ENCODE measurements around the gene CEP72.
"Not testable (repeated sequence)": the region's sequence is repeated elsewhere in the genome, so short reads cannot be mapped to it uniquely, and the experiment has no call there.

CEP72 gene

DNA sequence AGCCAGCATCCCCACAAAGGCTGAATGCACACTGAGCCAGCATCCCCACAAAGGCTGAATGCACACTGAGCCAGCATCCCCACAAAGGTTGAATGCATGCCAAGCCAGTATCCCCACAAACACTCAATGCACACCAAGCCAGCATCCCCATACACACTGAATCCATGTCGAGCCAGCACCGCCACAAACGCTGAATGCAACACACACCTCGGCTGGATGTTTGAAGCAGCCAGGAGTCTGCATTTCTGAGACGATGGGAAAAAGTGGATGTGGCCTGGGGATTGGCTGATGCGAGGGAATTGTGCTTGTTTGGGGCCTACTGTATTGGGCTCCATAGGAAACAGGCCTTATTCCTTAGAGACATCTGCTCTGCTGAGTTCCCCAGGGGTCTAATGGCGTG is 30.9 kb upstream of the CEP72 start:
- DNase-seq (ENCODE audit: low read depth, low spot score), result no peak

DNA sequence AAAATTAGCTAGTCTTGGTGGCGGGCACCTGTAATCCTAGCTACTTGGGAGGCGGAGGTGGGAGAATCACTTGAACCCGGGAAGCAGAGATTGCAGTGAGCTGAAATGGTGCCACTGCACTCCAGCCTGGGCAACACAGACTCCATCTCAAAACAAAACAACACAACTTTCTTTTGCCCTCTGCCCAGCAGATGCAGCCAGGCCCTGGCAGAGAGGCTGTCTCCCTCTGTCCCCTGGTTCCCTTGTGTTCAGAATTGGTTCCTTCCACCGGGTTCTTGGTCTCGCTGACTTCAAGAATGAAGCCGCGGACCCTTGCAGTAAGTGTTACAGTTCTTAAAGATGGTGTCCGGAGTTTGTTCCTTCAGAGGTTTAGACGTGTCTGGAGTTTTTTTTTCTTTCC is 30.2 kb upstream of the CEP72 start:
- DNase-seq (ENCODE audit: low read depth, low spot score), result no peak

DNA sequence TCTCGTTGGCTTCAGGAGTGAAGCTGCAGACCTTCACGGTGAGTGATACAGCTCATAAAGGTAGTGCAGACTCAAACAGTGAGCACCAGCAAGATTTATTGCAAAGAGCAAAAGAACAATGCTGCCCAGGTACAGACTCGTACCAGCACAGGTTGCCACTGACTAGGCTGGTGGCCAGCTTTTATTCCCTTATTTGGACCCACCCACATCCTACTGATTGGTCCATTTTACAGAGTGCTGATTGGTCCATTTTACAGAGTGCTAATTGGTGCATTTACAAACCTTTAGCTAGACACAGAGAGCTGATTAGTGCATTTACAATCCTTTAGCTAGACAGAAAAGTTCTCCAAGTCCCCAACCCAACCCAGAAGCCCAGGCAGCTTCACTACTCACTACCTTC is 29.7 kb upstream of the CEP72 start:
- not testable (repeated sequence) for DNase-seq (ENCODE audit: low read depth, low spot score)

DNA sequence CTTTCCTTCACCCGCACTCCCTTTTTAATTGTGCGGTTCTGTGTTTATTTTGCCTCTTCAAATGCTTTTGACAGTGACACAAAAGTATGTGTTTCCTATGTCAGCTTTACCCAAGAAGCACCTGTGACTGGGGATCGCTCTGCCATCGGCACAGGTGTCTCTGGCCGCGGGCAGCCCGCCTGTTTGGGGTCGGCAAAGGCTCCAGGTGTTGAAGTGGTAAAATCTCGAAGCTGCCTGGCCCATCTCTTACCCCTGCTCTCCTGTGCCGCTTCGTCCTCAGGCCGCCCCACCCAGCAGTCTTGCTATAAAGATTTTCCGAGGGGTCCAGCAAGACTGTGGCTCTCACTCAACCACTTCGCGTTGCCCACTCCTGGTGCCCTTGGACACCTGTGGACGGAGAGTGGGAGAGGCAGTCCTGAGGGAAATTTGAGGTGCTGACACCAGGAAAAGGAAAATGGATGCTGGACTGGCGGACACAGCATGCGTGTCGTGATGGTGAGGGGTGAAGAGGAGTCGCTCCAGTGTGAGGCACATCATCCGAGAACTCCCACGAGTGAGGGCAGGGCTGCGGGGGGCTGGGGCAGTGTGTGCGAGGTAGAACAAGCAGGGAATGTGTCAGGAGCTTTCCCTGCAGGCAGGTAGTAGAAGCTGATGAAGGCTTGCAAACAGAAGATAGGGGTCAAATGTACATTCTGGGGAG is 29.1 kb upstream of the CEP72 start:
- no peak for DNase-seq (ENCODE audit: low read depth, low spot score)

DNA sequence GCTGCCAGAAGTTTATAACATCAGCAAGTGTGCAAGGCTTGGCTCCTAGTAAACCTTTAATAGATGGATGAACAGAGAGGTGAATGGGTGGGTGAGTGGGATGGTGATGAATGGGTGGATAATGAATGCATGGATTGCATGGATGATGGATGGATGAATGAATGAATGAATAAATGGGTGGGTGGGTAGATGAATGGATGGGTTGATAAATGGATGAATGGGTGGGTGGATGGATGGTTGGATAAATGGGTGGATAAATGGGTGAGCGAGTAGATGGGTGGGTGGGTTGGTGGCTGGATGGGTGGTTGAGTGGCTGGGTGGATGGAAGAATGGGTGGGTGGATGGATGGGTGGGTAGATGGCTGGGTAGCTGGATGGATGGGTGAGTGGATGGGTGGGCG is 28.5 kb upstream of the CEP72 start:
- no peak for DNase-seq (ENCODE audit: low read depth, low spot score)

DNA sequence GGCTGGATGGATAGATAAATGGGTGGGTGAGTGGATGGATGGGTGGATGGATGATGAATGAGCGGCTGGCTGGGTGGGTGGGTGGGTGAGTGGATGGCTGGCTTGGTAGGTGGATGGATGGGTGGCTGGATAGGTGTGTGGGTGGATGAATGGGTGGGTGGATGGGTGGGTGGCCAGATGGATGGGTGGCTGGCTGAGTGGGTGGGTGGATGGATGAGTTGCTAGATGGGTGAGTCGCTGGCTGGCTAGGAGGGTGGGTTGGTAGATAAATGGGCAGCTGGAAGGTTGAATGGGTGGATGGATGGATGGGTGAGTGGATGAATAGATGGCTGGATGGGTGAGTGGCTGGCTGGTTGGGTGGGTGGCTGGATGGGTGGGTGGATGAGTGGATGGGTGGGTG is 27.9 kb upstream of the CEP72 start:
- no peak for DNase-seq (ENCODE audit: low read depth, low spot score)

DNA sequence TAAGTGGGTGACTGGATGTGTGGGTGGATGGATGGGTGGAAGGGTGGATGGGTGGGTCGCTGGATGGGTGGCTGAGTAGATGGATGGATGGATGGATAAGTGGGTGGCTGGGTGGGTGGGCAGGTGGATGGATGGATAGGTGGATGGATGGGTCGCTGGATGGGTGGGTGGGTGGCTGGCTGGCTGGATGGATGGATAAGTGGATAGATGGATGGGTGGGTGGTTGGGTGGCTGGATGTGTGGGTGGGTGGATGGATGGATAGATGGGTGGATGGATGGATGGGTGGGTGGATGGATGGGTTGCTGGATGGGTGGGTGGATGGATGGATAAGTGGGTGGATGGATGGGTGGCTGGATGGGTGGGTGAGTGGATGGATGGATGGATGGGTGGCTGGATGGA is 27.3 kb upstream of the CEP72 start:
- no peak for DNase-seq (ENCODE audit: low read depth, low spot score)

DNA sequence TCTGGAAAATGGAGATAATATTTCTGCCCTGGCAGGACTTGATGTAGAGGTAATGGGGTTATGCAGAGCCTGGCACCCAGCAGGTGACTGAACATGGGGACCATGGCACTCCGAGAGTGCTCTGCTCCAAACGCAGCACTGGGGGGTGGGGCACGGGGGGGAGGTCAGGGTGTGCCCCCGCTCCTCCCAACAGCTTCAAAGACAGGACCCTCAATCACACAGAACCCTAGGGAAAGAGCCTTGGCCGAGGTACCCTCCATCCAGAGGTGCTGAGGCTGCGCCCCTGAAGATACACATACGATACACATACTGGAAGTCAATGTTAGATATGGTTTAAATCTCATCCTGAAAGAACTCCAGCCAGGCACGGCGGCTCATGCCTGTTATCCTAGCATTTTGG is 26.6 kb upstream of the CEP72 start:
- DNase-seq (ENCODE audit: low read depth, low spot score), result no peak

DNA sequence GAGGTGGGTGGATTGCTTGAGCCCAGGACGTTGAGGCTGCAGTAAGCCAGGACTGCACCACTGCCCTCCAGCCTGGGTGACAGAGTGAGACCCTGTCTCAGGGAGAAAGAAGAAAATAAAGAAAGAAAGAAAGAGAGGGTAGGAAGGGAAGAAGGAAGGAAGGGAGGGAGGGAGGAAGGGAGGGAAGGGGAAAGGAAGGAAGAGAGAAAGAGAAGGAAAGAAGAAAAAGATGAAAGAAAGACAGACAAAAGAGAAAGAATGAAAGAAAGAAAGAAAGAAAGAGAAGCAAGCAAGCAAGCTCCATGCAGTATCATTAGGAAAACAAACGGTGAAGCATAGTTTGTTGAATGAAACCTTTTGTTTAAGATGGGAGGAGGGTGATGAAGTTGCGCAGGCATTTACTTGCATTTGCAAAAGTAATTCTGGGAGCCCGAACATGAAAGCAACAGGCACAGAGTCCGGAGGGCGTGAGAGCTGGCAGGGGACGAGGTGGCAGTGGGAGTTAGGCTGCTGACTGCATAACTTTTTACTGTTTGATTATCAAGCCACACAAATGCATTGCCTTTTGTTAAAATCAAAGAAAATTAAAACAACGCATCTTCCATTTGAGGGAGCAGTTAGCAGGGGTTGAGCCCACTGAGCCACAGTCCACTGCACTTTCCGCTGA is 26.0 kb upstream of the CEP72 start:
- no peak for DNase-seq (ENCODE audit: low read depth, low spot score)

DNA sequence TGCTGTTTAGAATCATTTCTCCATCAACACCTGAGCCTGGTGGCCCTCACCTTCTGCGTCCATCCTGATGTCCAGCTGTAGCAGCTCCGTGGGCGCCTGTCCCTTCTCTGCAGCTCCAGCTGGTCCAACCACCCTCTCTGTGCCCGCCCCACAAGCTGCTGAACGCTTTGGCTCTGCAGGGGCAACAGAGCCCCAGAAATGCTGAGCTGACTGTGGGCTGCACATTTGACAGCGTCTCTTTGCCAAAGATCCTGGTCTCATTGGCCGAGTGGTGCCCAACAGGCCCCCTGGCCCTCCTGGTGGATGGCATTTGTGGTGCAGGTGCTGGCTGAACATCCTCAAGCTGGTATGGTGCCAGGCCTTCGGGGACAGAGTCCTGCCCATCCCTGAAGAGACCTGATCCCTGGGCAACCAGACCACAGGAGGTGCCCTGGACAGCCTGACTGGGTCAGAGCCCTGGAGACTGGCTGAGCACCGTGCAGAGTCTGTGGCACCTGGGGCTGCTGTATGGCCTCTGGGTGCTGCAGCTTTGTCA is 25.3 kb upstream of the CEP72 start:
- no peak for DNase-seq (ENCODE audit: low read depth, low spot score)

DNA sequence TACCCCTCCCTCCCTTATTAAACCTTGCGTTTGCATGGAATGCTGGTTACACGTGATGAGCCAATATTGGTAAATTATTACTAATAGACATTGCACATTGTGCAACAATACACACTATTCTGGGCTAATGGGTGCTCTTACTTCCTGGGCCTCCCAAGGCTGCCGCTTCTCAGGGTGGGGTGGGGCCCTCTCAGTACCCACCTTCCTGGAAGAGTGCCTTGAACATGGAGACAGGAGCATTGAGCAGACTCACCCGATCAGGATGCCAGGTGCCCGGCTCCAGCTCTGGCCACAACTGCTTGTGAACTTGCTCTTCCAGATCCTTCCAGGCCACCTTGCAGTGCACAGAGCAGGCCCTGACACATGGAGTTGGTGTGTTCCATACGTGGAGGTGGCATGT is 24.7 kb upstream of the CEP72 start:
- DNase-seq (ENCODE audit: low read depth, low spot score), result no peak

DNA sequence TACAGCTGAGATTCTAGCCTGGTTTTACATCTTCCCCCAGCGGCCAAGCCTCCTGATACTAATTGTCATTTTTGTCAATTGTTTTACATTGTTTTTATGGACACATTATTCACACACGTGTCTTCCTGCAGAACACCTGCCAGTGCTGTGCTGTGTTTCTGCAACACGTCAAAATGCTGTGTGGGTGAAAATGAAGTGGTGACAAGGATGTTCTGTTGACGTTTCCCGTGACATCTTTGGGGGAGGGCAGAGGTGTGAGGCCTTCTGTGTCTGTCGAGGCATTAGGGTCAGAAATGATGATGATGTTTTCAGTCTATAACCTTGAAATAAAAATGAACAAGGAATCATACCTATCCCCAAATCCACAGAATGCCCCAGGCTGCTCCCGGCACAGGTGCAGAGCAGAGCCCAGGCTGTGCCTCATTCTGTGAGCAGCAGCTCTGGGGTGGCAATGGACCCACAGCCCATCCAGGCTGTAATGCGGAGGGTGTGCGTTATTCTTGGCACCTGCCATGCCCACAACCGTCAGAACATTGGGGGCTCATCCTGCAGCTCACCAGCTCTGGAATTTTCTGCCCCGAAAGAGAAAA is 23.6 kb upstream of the CEP72 start:
- DNase-seq (ENCODE audit: low read depth, low spot score), result no peak

DNA sequence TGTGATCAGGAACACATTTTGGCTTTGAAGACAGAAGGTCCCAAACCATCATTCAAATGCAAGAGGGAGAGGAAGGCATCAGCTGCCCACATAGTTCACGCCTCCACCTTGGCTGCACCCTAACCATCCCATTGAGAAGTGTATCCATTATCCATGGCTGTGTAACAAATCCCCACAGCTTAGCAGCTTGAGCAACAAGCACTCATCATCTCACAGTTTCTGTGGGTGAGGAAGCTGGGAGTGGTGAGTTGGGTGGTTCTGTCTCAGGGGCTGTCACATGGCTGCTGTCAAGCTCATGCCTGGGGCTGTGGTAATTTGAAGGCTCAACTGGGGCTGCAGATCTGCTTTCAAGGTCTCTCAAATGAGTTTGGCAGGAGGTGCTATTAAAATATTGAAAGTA is 23.0 kb upstream of the CEP72 start:
- no peak for DNase-seq (ENCODE audit: low read depth, low spot score)

DNA sequence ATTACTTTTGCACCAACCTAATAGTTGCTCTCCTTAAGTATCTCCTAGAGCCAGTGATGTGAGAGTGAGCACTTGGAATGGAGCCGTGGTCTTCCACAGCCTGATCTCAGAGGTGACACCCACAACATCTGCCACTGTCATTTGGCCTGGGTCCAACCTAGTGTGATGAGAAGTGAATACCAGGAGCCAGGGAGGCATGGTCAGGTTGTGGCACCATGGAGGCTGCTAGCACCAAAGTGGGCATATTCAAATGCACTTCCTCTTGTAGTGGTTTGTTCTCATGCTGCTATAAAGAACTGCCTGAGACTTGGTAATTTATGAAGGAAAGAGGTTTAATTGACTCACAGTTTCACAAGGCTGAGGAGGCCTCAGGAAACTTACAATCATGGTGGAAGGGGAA is 22.6 kb upstream of the CEP72 start:
- no peak for DNase-seq (ENCODE audit: low read depth, low spot score)

DNA sequence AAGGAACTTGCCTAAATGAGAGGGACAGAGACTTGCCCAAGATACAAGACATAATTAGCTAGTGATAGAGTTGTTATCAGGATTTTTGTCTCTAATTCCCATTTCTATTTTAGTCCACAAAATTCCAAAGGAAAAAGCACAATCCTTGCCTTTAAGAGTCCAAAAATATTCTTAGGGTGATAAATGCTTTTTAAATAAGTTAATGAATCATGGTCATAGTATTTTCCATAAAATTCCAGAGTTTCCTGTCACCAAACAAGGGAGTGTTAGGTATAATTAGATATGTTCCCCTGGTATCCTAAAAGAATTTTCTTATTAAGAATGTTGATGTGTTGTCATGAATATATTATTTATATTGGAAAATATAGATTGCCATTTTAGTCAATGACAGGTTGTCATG is 21.8 kb upstream of the CEP72 start:
- no peak for DNase-seq (ENCODE audit: low read depth, low spot score)

DNA sequence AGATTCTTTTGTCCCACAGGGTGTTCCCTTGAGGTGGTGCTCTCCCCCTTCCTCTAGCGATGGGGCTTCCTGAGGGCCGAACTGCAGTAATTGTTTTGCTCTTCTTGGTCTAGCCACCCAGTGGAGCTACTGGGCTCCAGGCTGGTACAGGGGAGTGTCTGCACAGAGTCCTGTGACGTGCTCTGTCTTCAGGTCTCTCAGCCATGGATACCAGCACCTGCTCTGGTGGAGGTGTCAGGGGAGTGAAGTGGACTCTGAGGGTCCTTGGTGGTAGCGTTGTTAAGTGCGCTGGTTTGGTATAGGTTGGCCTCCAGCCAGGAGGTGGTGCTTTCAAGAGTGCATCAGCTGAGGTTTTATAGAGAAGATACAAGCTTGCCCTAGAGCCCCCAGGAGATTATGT is 20.4 kb upstream of the CEP72 start:
- no peak for DNase-seq (ENCODE audit: low read depth, low spot score)

DNA sequence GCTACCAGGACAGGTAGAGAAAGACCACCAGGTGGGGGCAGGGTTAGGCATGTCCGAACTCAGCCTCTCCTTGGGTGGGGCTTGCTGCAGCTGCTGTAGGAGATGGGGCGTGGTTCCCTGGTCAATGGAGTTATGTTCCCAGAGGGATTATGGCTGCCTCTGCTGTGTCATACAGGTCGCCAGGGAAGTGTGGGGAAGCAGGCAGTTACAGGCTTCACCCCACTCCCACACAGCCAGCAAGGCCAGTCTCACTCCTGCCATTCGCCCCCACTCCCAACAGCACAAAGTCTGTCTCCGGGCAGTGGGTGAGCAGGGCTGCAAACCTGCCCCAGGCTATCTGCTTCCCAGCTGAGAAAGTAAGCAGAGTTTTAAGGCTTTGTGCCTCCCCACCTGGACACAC is 20.0 kb upstream of the CEP72 start:
- DNase-seq (ENCODE audit: low read depth, low spot score), result no peak

DNA sequence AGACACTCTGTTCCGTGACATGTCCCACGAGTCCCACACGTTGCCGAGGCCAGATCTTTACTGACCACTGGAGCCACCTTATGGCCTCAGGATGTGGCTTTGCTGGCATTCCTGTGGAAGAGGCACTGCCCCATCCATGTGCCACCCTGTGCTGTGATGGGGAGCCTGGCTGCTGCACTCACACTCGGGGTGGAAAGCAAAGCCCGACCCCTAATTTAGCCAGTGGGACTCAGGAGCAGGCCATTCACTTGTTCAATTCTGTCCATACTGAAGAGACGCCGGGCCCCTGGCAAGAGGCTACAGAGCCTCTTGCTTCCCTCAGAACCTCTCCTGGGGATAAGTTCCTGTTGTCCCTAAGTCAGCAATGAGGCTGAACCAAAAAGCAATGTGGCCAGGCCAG is 18.6 kb upstream of the CEP72 start:
- DNase-seq (ENCODE audit: low read depth, low spot score), result no peak

DNA sequence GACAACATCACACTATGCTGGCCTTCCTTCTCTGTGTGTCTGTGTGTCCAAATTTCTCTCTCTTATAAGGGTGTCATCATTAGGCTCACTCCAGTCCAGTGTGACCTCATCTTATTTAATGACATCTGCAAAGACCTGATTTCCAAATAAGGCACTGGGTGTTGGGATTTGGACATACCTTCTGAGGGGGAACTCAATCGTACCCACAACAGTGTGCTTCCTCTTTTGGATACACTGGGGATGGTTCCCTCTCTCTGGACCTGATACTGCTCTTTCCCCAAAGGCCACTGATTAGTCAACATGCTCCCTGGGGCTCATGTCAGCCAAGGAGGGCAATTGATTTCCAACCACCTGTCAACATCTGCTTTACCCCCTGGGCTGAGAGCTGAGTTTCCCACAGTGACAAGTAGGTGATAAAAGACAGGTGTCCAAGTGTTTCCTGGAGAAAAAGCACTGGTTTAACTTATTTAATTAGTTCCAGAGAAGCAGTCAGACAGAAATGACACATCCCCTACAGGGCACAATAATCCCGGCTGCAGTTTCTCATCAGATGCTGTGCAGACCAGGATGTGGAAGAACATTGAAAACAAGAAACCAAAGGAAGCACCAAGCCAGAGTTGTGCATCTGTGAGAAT is 17.8 kb upstream of the CEP72 start:
- DNase-seq (ENCODE audit: low read depth, low spot score), result no peak

DNA sequence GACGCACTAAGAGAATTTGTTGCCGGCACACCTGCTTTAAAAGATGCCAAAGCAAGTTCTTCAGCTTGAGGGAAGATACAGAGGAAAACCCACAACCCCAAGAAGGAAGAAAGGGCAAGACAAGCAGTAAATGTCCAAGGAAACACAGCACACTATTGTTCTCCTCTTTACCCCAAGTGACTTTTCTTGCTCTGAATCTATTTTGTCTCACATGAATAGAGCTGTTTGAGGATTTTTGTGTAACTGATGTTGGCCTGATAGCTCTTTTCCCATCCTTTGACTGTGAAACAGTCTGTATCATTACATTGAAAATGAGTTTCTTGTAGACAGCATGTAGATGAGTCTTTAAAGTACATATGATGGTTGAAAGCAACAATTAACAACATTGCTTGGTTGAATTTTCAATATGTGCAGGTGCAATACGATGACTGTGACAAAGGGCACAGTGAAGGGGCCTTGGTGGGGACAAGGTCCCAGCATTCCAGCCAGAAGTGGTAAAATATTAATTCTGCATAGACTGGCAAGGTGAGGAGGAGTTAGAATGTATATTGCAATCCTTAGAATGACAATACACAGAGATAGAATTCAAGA is 16.8 kb upstream of the CEP72 start:
- DNase-seq (ENCODE audit: low read depth, low spot score), result no peak

DNA sequence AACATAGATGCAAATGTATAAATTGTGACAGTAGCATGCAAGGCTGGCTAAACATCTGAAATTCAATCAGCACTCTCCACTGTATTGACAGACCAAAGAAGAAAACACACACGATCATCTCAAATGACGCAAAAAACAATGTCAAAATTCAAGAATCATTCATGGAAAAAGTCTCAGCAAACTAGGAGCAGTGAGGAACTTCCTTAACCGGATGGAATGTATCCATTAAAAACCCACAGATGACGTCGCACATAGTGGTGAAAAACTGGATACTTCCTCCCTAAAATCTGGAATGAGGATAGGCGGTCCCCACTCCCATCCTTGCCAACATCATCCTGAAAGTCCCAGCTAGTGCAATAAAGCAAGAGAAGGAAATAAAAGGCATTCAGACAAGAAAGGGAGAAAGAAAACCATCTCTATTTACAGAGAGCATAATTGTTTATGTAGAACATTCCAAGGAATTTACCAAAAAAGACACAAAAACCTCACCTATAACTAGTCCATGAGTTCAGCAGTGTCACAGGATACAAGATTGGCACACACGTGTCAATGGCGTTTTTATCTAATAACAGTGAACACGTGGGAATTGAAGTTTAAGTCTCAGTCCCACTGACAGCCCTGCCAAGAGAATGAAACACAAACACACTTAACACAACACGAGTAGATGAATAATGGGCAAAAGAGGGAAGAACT is 14.1 kb upstream of the CEP72 start:
- no peak for DNase-seq (ENCODE audit: low read depth, low spot score)

DNA sequence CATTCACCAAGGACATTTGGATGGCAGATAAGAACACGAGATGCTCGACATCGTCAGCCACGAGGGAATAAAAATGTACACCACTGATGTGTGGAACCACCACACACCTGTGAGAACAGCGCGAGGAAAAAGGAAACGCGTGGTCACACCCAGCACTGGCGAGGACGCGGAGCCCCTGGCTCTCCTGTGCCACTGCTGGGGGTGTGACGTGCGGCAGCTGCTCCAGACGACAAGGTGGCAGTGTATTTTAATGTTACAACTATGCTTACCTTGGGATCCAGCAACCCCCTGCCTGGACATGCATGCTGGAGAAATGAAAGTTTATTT is 13.6 kb upstream of the CEP72 start:
- DNase-seq (ENCODE audit: low read depth, low spot score), result no peak

All from smooth muscle cell of the brain vasculature (primary cell).